ELR (cell line): ENCODE measurements around the gene UBTD1.

Experiments used
- DNase-seq: peaks from one replicate; pipeline ENCODE4 v3.0.0-alpha.2; 2015; ENCODE audit warnings: low read depth

UBTD1 gene

GRCh38 chr10:97483506-97483905, 15.2 kb upstream of the UBTD1 start:
- DNase-seq: no peak

GRCh38 chr10:97483921-97484320, 14.8 kb upstream of the UBTD1 start:
- DNase-seq: no peak

- no peak for DNase-seq
Observed at GRCh38 chr10:97485647-97486281, 13.0 kb upstream of the UBTD1 start.

- no peak for DNase-seq
Observed at GRCh38 chr10:97490592-97490991, 8.1 kb upstream of the UBTD1 start.

- no peak for DNase-seq
Observed at GRCh38 chr10:97494151-97494550, 4.6 kb upstream of the UBTD1 start.

- no peak for DNase-seq
Observed at GRCh38 chr10:97494863-97495506, 3.7 kb upstream of the UBTD1 start.

- DNase-seq: peak; percentile 92
Observed at GRCh38 chr10:97497572-97498075, 1.1 kb upstream of the UBTD1 start.

GRCh38 chr10:97498076-97498840, 466 bp upstream of the UBTD1 start, which contains the start of gene MMS19:
Gene MMS19 (minus strand): TSS chr10:97498422. CDS start chr10:97498384, 38 bp downstream.
- peak; percentile 98 for DNase-seq

- peak; percentile 75 for DNase-seq
Observed at GRCh38 chr10:97499561-97500296, 1.0 kb downstream of the UBTD1 start.

- no peak for DNase-seq
Observed at GRCh38 chr10:97500297-97500575, 1.5 kb downstream of the UBTD1 start.

- DNase-seq: no peak
Observed at GRCh38 chr10:97502916-97503315, 4.2 kb downstream of the UBTD1 start.

- no peak for DNase-seq
Observed at GRCh38 chr10:97503406-97503805, 4.7 kb downstream of the UBTD1 start.

GRCh38 chr10:97505152-97505551, 6.4 kb downstream of the UBTD1 start:
- no peak for DNase-seq

GRCh38 chr10:97506199-97506991, 7.7 kb downstream of the UBTD1 start:
- no peak for DNase-seq

- peak; percentile 56 for DNase-seq
Observed at GRCh38 chr10:97508342-97508741, 9.6 kb downstream of the UBTD1 start.

- DNase-seq: no peak
Observed at GRCh38 chr10:97509120-97509680, 10.5 kb downstream of the UBTD1 start.

- no peak for DNase-seq
Observed at GRCh38 chr10:97510686-97511085, 12.0 kb downstream of the UBTD1 start.

GRCh38 chr10:97511711-97512440, 13.2 kb downstream of the UBTD1 start:
- DNase-seq: no peak

GRCh38 chr10:97512993-97513392, 14.3 kb downstream of the UBTD1 start:
- no peak for DNase-seq

GRCh38 chr10:97514344-97514743, 15.6 kb downstream of the UBTD1 start:
- DNase-seq: no peak
